Activated T-cell treated with anti-CD3 and anti-CD28 coated beads, Interleukin-2, amount 50 U/mL, for 48 hours (primary cell): ENCODE measurements around the gene BMPR1A.

Source experiments
- DNase-seq, 2 experiments: peaks; one replicate each; pipeline ENCODE4 v3.0.0-alpha.2; 2020

The BMPR1A gene

GRCh38 chr10:86756511-86757112 lies at the start of gene BMPR1A:
Gene BMPR1A (plus strand): TSS chr10:86756619. CDS start chr10:86876019, 119,400 bp downstream.
- no peak for DNase-seq

- no peak for DNase-seq
Measured at GRCh38 chr10:86706977-86707376, 49.4 kb upstream of the BMPR1A start.

GRCh38 chr10:86707505-86707904 lies 48.9 kb upstream of the BMPR1A start:
- no peak for DNase-seq

GRCh38 chr10:86708068-86708782 lies 48.2 kb upstream of the BMPR1A start:
- no peak for DNase-seq

GRCh38 chr10:86708783-86709380 lies 47.5 kb upstream of the BMPR1A start:
- DNase-seq = no peak

GRCh38 chr10:86709396-86710185 lies 46.8 kb upstream of the BMPR1A start:
- no peak for DNase-seq

- peak; percentile 90 to 92 for DNase-seq
Measured at GRCh38 chr10:86710987-86711512, 45.4 kb upstream of the BMPR1A start.

GRCh38 chr10:86711513-86712316 lies 44.7 kb upstream of the BMPR1A start:
- DNase-seq = peak; percentile 71 to 77

- DNase-seq = no peak
Measured at GRCh38 chr10:86712317-86712707, 44.1 kb upstream of the BMPR1A start.

GRCh38 chr10:86715156-86715795 lies 41.1 kb upstream of the BMPR1A start:
- DNase-seq = no peak

- DNase-seq = no peak
Measured at GRCh38 chr10:86715836-86716235, 40.6 kb upstream of the BMPR1A start.

GRCh38 chr10:86716466-86716865 lies 40.0 kb upstream of the BMPR1A start:
- no peak for DNase-seq

- DNase-seq = no peak
Measured at GRCh38 chr10:86718556-86718955, 37.9 kb upstream of the BMPR1A start.

- DNase-seq = no peak
Measured at GRCh38 chr10:86721232-86721631, 35.2 kb upstream of the BMPR1A start.

- DNase-seq = no peak
Measured at GRCh38 chr10:86723009-86723408, 33.4 kb upstream of the BMPR1A start.

GRCh38 chr10:86724445-86724844 lies 32.0 kb upstream of the BMPR1A start:
- DNase-seq = no peak

GRCh38 chr10:86725980-86726676 lies 30.3 kb upstream of the BMPR1A start:
- DNase-seq = no peak

GRCh38 chr10:86726677-86726999 lies 29.8 kb upstream of the BMPR1A start:
- no peak for DNase-seq

GRCh38 chr10:86727470-86727869 lies 28.9 kb upstream of the BMPR1A start:
- no peak for DNase-seq

- DNase-seq = no peak
Measured at GRCh38 chr10:86728056-86728455, 28.4 kb upstream of the BMPR1A start.

GRCh38 chr10:86729677-86730076 lies 26.7 kb upstream of the BMPR1A start:
- DNase-seq = no peak
